Esophagus squamous epithelium (tissue), 4 donors: ENCODE data around the gene OPALIN.

Experiments used
- POLR2A ChIP-seq, 4 donors: fragments of 450-650 bp; IDR thresholded peaks; one replicate each; pipeline ENCODE4 v1.6.1; 2017; ENCODE audit warnings: antibody characterized with exemption in 4 of 4, mild to moderate bottlenecking in 4 of 4, moderate library complexity in 3 of 4
- TF ChIP-seq, protein P1 (sequence below), 6 experiments: fragments of 450-650 bp in 4 of 6; fragments of 200-600 bp in 2 of 6; sonication (generic) in 2 of 6; IDR thresholded peaks; one replicate each; pipeline ENCODE4 v1.5.1; 2016 to 2019; ENCODE audit warnings: antibody characterized with exemption in 6 of 6, mild to moderate bottlenecking in 4 of 6, moderate library complexity in 4 of 6

DNA sequence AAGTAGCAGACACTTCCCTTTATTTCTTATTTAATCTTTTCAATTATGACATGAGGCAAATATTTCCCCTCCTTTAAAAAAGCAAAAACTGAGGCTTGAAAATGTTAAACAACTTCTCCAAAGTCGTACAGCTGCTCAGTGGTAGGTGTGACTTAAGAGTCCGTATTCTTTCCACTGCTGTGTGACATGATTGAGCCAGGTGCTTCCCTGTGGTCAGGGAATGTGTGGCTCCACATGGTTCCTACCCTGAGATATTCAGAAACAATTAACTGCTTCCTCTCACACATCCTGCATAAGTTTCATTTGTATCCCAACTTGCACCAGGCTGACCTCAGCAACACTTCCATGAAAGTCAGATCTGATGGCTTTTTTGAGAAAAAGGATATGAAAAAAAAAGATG lies 13.6 kb downstream of the OPALIN start:
- TF ChIP-seq, protein P1, sequence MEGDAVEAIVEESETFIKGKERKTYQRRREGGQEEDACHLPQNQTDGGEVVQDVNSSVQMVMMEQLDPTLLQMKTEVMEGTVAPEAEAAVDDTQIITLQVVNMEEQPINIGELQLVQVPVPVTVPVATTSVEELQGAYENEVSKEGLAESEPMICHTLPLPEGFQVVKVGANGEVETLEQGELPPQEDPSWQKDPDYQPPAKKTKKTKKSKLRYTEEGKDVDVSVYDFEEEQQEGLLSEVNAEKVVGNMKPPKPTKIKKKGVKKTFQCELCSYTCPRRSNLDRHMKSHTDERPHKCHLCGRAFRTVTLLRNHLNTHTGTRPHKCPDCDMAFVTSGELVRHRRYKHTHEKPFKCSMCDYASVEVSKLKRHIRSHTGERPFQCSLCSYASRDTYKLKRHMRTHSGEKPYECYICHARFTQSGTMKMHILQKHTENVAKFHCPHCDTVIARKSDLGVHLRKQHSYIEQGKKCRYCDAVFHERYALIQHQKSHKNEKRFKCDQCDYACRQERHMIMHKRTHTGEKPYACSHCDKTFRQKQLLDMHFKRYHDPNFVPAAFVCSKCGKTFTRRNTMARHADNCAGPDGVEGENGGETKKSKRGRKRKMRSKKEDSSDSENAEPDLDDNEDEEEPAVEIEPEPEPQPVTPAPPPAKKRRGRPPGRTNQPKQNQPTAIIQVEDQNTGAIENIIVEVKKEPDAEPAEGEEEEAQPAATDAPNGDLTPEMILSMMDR (IDR thresholded peaks at IDR 0.05), result no peak
- TF ChIP-seq POLR2A (IDR thresholded peaks at IDR 0.05), result no peak
